Right atrium auricular region (tissue), 2 donors: ENCODE data around the gene SLC25A25. TPM values are rescaled to one million over a fixed set of nuclear protein-coding genes. Genes with fewer than 3 reads are reported as not detected.
"Not testable (repeated sequence)": the region's sequence is repeated elsewhere in the genome, so short reads cannot be mapped to it uniquely, and the experiment has no call there.

Experiments
- DNase-seq: peaks from one replicate; pipeline ENCODE4 v3.0.0-alpha.2; 2019; ENCODE audit warnings: low spot score
- H3K27ac ChIP-seq, 2 donors: fragments of 200-600 bp; sonication (generic); 1 replicate in 1 of 2; 2 replicates in 1 of 2; pipeline ENCODE4 v1.5.1; 2016 to 2019
- H3K27me3 ChIP-seq, 2 donors: fragments of 200-600 bp; sonication (generic); one replicate each; pipeline versions ENCODE4 v1.5.1 to v1.6.0; 2017 to 2019
- H3K36me3 ChIP-seq: fragments of 200-600 bp; sonication (generic); one replicate; pipeline ENCODE4 v1.5.1; 2016
- H3K4me1 ChIP-seq, 2 donors: fragments of 200-600 bp; sonication (generic); one replicate each; pipeline versions ENCODE4 v1.5.1 to v1.6.0; 2017 to 2019
- H3K4me3 ChIP-seq, 2 donors: fragments of 200-600 bp; sonication (generic); 1 replicate in 1 of 2; 2 replicates in 1 of 2; pipeline ENCODE4 v1.5.1; 2017 to 2019; ENCODE audit warnings: mild to moderate bottlenecking in 1 of 2, moderate library complexity in 1 of 2
- H3K9me3 ChIP-seq, 2 donors: fragments of 200-600 bp; sonication (generic); one replicate each; pipeline ENCODE4 v1.5.1; 2019
- CTCF ChIP-seq, 2 donors: fragments of 200-600 bp; sonication (generic); IDR thresholded peaks; one replicate each; pipeline ENCODE4 v1.5.1; 2019; ENCODE audit warnings: antibody characterized with exemption in 2 of 2
- total RNA-seq, 2 donors: library from RNA; depleted of rRNA; stranded (reverse); fragments of >200 nt; gene quantifications; one replicate each; pipeline ENCODE4 v1.1.0, GENCODE V29; 2016

The SLC25A25 gene
- total RNA-seq, 2 donors from 2014 or later, result 8.2 to 11.8 TPM

- H3K36me3 ChIP-seq, result peaks cover 8% of the 10 kb centered on the region
- H3K27ac ChIP-seq, result peak within 1 kb of the TSS; percentile 99
- H3K4me1 ChIP-seq, result peaks cover 0 to 42% of the 10 kb centered on the region in 2 donors
- no peaks in the 10 kb centered on the region for H3K27me3 ChIP-seq
- no peak for TF ChIP-seq CTCF (IDR thresholded peaks at IDR 0.05)
- no peaks in the 10 kb centered on the region for H3K9me3 ChIP-seq
- H3K4me3 ChIP-seq, result peak within 1 kb of the TSS; percentile 90 to 98
- DNase-seq, result peak; percentile 99
Measured at GRCh38 chr9:128066713-128067644, 1.1 kb upstream of the SLC25A25 start, which contains the start of gene NAIF1. Gene NAIF1, minus strand, starts transcription at chr9:128067320. Its CDS starts 219 bp downstream, at chr9:128067101.

- Histone ChIP-seq H3K27me3 (no peaks in the 10 kb centered on the region), H3K4me1 (peaks cover 0 to 55% of the 10 kb centered on the region in 2 donors), H3K36me3 (no peaks in the 10 kb centered on the region), H3K9me3 (no peaks in the 10 kb centered on the region), H3K27ac (peak overlapping the region; percentile 99), H3K4me3 (peak overlapping the region; percentile 90 to 98)
- peak; percentile 64 for DNase-seq
- TF ChIP-seq CTCF (IDR thresholded peaks at IDR 0.05), result no peak
Measured at GRCh38 chr9:128068386-128069205, 564 bp downstream of the SLC25A25 start.

- Histone ChIP-seq H3K4me3 (no peak overlapping the region), H3K9me3 (no peaks in the 10 kb centered on the region), H3K27me3 (no peaks in the 10 kb centered on the region), H3K4me1 (peaks cover 0 to 61% of the 10 kb centered on the region in 2 donors), H3K36me3 (no peaks in the 10 kb centered on the region), H3K27ac (peak overlapping the region in 1 of 2 donors; percentile 85)
- no peak for DNase-seq
- no peak for TF ChIP-seq CTCF (IDR thresholded peaks at IDR 0.05)
Measured at GRCh38 chr9:128070874-128071273, 2.8 kb downstream of the SLC25A25 start.

GRCh38 chr9:128071475-128071874 is 3.4 kb downstream of the SLC25A25 start:
- not testable (repeated sequence) for H3K4me3 ChIP-seq, DNase-seq, H3K27me3 ChIP-seq, H3K36me3 ChIP-seq, H3K9me3 ChIP-seq
- Histone ChIP-seq H3K4me1 (peaks cover 0 to 59% of the 10 kb centered on the region in 2 donors), H3K27ac (peak overlapping the region; percentile 79 to 85)

GRCh38 chr9:128072144-128073021 is 4.4 kb downstream of the SLC25A25 start:
- Histone ChIP-seq H3K9me3 (no peaks in the 10 kb centered on the region), H3K4me3 (no peak overlapping the region), H3K36me3 (no peaks in the 10 kb centered on the region), H3K27ac (peak overlapping the region; percentile 79 to 85), H3K4me1 (peaks cover 0 to 53% of the 10 kb centered on the region in 2 donors), H3K27me3 (no peaks in the 10 kb centered on the region)
- TF ChIP-seq CTCF (IDR thresholded peaks at IDR 0.05), result no peak
- DNase-seq, result peak; percentile 97
